ENCODE data around the gene HCST.
A peak's percentile ranks its signal among the peaks of the same experiment; 100 is the strongest.
"Not testable (repeated sequence)": the region's sequence is repeated elsewhere in the genome, so short reads cannot be mapped to it uniquely, and the experiment has no call there.

Gene HCST

GRCh38 chr19:35904311-35905068, 2.2 kb downstream of the HCST start:
- no peak for DNase-seq (ENCODE audit: low spot score)

GRCh38 chr19:35905178-35905727, 2.9 kb downstream of the HCST start:
- no peak for DNase-seq (ENCODE audit: low spot score)

- DNase-seq (ENCODE audit: low spot score), result no peak
Observed at GRCh38 chr19:35907377-35907745, 5.0 kb downstream of the HCST start.

GRCh38 chr19:35908010-35908441, 5.7 kb downstream of the HCST start, which contains the start of gene TYROBP:
TYROBP (minus strand) TSS chr19:35908295; CDS start chr19:35908228, 67 bp downstream.
- DNase-seq (ENCODE audit: low spot score), result no peak

DNA sequence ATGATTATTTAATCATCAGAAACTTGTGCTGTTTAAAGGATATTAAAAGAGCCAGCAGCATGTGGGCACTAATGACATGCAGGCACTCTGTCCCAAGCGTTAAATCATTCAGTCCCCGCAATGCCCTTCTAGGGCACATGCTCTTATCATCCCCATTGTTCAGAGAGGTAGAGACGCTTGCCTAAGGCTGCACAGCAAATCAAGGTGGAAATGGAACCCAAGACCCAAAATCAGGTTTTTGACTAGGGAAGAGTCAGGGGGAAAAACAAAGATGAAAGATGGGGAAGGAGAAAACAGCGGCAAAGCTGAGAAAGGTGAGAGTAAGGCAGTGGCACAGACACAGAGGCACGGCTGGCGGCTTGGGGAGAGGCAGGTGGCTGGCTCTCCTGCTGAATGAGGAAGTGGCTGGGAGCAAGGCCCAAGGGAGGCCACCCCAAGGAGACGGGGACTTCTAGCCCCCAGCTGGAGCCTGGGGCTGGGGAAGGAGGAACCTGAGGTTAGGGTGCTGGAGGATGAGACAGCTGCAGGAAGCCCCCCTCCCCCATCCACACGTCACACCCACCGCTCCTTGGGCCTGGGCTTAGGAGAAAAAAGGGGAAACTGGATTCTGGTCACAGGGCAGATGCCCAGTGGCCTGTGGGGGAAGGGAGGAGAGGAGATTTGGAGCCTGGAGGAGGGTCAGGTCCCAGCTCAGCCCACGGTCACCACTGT, 6.8 kb downstream of the HCST start:
- no peak for DNase-seq (ENCODE audit: low spot score)

DNA sequence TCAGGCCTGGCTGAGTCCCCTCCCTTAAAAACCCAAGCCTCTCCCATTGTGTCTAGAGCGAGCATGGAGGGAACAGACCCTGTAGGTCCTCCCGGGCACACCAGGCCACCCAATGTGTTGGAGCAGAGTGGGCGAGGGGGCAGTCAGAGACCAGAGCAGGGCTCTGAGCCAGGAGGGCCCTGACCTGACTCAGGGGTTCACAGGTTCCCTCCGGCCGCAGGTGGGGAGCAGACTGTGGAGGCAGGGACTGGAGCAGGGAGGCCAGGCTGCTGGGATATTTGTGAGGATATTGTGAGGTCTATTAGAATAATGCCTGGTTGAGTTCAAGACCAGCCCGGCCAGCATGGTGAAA, 7.3 kb downstream of the HCST start:
- DNase-seq (ENCODE audit: low spot score), result no peak

GRCh38 chr19:35910355-35910754, 8.0 kb downstream of the HCST start:
- not testable (repeated sequence) for DNase-seq (ENCODE audit: low spot score)

DNA sequence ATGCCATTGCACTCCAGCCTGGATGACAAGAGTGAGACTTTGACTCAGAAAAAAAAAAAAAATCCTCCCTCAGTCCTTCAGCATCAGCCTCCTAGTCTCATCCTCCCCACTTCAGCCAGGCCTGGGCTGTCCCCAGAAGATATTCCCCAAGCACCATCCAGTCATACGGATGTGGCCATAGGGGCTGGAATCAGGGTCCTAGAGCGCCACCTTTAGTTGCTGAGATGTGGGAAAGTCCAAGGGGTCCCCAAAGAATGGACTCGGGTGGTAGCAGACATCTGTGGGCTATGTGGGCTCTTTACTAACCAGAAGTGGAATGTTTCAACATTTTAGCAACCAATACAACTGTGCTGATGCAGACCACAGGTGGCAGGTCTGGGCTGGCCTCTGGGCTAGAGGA, 8.8 kb downstream of the HCST start:
- DNase-seq (ENCODE audit: low spot score), result no peak

DNA sequence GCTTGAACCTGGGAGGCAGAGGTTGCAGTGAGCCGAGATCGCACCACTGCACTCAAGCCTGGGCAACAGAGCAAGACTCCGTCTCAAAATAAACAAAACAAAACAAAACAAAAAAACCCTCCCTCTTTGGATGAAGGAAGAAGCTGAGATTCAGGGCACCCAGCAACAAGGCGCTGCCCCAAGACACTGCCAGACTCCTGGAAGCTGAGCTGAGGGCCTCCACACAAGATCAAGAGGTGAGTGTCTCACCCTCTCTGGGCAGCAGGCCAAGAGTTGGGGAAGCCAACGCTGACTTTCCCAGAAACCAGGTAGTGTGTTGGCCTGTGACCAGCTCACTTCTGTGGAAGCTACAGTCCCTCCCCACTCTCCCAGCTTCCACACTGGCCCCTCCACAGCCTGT, 9.5 kb downstream of the HCST start:
- no peak for DNase-seq (ENCODE audit: low spot score)

DNA sequence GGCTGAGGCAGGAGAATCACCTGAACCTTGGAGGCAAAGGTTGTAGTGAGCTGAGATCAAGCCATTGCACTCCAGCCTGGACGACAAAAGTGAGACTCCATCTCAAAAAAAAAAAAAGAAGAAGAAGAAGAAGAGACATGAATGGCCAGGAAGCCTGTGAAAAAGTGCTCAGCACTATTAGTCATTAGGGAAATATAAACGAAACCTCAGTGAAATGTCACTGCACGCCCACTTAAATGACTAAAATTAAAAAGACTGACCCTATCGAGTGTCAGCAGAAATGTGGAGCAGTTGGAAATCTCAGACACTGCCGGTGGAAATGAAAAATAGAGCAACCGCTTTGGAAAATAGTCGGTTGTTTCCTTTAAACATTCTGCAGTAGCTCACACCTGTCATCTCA, 11.3 kb downstream of the HCST start:
- no peak for DNase-seq (ENCODE audit: low spot score)

DNA sequence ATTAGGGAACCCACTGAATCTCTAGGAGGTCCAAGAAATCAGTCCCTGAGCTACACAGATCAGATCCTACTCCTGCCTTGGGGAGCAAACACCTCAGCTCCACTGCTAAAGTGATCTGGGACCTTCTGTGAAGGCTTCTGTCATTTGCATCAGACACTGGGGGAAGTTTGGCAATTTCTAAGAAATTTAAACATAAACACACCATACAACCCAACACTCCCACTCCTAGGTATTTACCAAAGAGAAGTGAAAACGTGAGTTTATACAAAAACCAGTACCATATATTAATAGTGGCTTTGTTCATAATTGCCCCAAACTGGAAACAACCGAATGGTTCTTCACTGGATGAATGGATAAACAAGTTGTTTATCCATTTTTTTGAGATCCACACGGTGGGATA, 13.1 kb downstream of the HCST start:
- DNase-seq (ENCODE audit: low spot score), result no peak

DNA sequence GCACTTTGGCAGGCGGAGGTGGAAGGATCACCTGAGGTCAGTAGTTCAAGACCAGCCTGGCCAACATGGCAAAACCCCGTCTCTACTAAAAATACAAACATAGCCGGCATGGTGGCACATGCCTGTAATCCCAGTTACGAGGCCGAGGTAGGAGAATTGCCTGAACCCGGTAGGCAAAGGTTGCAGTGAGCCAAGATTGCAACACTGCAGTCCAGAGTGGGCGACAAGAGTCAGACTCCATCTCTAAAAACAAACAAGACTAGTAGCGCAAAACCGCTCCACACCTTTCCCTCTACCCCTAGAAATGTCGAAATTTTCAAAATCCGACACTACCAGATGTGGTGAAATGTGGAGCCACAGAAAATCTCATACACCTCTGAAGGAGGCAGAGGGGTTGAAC, 17.0 kb downstream of the HCST start:
- DNase-seq (ENCODE audit: low spot score), result no peak

GRCh38 chr19:35921012-35921411, 18.7 kb downstream of the HCST start:
- no peak for DNase-seq (ENCODE audit: low spot score)

GRCh38 chr19:35925501-35925900, 23.2 kb downstream of the HCST start:
- DNase-seq (ENCODE audit: low spot score), result no peak

DNA sequence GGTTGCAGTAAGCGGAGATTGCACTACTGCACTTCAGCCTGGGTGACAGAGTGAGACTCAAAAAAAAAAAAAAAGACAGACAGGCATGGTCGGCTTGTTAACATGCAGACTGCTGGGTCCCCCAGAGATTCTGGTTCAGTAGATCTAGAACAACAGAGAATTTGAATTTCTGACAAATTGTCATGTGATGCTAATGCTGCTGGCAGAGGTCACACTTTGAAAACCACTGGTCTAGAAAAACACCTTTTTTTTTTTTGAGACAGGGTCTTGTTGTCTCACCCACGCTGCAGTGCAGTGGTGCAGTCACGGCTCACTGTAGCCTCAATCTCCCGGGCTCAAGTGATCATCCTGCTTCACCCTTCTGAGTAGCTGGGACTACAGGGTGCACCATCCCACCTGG, 26.2 kb downstream of the HCST start:
- DNase-seq (ENCODE audit: low spot score), result no peak

DNA sequence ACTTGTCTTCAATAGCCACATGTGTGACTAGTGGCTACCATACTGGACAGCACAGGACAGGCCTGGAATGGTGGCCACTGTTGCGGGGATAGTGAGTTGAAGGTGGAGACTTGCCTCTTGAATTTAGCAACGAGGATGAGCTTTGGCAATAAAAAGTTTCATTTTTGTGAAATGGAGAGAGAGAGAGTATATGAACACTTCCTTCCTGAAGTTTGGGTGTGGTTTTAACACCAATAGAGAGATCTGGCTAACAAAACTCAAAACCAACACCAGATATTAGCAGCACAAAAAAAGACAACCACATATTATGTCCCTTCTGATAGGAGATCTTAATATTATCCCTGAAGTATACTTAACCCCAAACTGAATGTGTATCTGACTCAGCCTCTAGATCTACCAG, 27.5 kb downstream of the HCST start:
- peak; percentile 50 for DNase-seq (ENCODE audit: low spot score)

DNA sequence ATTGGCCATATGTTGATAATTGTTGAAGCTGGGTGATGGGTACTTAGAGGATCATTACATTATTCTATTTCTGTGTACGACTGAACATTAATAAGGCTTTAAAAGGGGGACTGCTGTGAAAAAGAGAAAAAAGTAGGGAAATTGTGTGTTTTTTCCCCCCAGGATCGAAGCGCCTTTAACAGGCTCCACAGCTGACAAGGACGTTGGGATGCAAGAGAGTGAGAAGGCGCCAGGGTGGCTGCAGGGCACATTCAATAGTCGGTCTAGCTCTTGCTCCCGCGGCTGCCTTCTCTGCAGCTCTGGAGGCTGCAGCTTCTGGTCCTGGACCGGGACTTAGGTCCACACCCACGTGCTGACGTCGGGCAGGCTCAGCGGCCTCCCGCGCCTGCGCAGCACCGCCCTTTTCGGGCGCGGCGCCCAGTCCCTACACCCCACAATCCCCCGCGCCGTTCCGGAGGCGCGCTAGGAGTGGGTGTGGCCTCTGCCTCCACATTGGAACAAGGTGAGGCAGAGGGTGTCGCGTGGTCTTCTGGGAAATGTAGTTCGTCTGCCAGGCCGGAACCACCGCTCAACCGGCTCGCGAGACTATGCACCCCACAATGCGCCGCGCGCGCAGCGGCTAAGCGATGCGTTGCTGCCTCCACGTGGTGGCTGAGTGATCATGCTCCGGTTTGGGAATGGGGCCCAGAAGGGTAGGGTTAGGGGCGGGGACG, 29.0 kb downstream of the HCST start:
- DNase-seq (ENCODE audit: low spot score), result peak; percentile 100

DNA sequence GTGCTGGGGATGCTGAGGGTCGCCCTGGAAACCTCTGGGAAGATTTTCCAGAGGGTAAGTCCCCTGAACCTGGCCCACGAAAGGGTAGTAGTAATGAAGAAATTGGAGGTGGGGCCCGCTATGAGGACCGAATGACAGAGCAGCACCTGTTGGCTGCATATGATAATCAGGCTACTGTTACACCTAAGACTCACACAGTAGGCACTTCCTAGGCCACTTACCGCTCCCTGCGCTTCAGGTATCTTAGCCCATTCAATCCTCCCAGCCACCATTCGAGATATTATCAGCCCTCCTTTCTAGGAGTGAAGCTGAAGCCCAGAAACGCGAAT, 29.5 kb downstream of the HCST start:
- DNase-seq (ENCODE audit: low spot score), result no peak

- no peak for DNase-seq (ENCODE audit: low spot score)
Observed at GRCh38 chr19:35932291-35932936, 30.1 kb downstream of the HCST start.

- DNase-seq (ENCODE audit: low spot score), result peak; percentile 54
Observed at GRCh38 chr19:35935911-35936737, 33.8 kb downstream of the HCST start, which contains the start of gene LRFN3. LRFN3 (plus strand) TSS chr19:35936374; CDS start chr19:35939426, 3,052 bp downstream.

GRCh38 chr19:35936738-35937268, 34.5 kb downstream of the HCST start:
- DNase-seq (ENCODE audit: low spot score), result no peak
